ENCODE measurements around the gene FBXW8.

FBXW8 gene

GRCh38 chr12:116891019-116891418, 19.7 kb upstream of the FBXW8 start:
- H3K27me3 ChIP-seq (ENCODE audit: control insufficient read depth in 1 of 2, insufficient read depth in 2 of 2, low read length in 2 of 2): no peaks in the 10 kb centered on the region
- no peak overlapping the region for H3K9ac ChIP-seq (ENCODE audit: low read length)
- no peaks in the 10 kb centered on the region for H3K4me1 ChIP-seq (ENCODE audit: insufficient read depth, low read length)
- H3K9me3 ChIP-seq (ENCODE audit: low read length): no peaks in the 10 kb centered on the region
- no peaks in the 10 kb centered on the region for H3K36me3 ChIP-seq (ENCODE audit: insufficient read depth, low read length)
- H3K4me3 ChIP-seq (ENCODE audit: low read depth in 1 of 2, low read length in 2 of 2): no peak overlapping the region
- H3K27ac ChIP-seq (ENCODE audit: low read depth, low read length): no peak overlapping the region

GRCh38 chr12:116892349-116893140, 18.2 kb upstream of the FBXW8 start:
- H3K27ac ChIP-seq (ENCODE audit: low read depth, low read length): no peak overlapping the region
- no peaks in the 10 kb centered on the region for H3K36me3 ChIP-seq (ENCODE audit: insufficient read depth, low read length)
- no peaks in the 10 kb centered on the region for H3K27me3 ChIP-seq (ENCODE audit: control insufficient read depth in 1 of 2, insufficient read depth in 2 of 2, low read length in 2 of 2)
- no peaks in the 10 kb centered on the region for H3K9me3 ChIP-seq (ENCODE audit: low read length)
- H3K4me3 ChIP-seq (ENCODE audit: low read depth in 1 of 2, low read length in 2 of 2): no peak overlapping the region
- no peaks in the 10 kb centered on the region for H3K4me1 ChIP-seq (ENCODE audit: insufficient read depth, low read length)
- H3K9ac ChIP-seq (ENCODE audit: low read length): no peak overlapping the region

- no peak overlapping the region for H3K4me3 ChIP-seq (ENCODE audit: low read depth in 1 of 2, low read length in 2 of 2)
- H3K36me3 ChIP-seq (ENCODE audit: insufficient read depth, low read length): no peaks in the 10 kb centered on the region
- H3K27me3 ChIP-seq (ENCODE audit: control insufficient read depth in 1 of 2, insufficient read depth in 2 of 2, low read length in 2 of 2): no peaks in the 10 kb centered on the region
- no peak overlapping the region for H3K9ac ChIP-seq (ENCODE audit: low read length)
- no peaks in the 10 kb centered on the region for H3K9me3 ChIP-seq (ENCODE audit: low read length)
- no peak overlapping the region for H3K27ac ChIP-seq (ENCODE audit: low read depth, low read length)
- H3K4me1 ChIP-seq (ENCODE audit: insufficient read depth, low read length): no peaks in the 10 kb centered on the region
Observed at GRCh38 chr12:116894913-116895312, 15.8 kb upstream of the FBXW8 start.

GRCh38 chr12:116896411-116896924, 14.3 kb upstream of the FBXW8 start:
- Histone ChIP-seq H3K4me3 (ENCODE audit: low read depth in 1 of 2, low read length in 2 of 2) (no peak overlapping the region), H3K9ac (ENCODE audit: low read length) (no peak overlapping the region), H3K4me1 (ENCODE audit: insufficient read depth, low read length) (no peaks in the 10 kb centered on the region), H3K9me3 (ENCODE audit: low read length) (no peaks in the 10 kb centered on the region), H3K27me3 (ENCODE audit: control insufficient read depth in 1 of 2, insufficient read depth in 2 of 2, low read length in 2 of 2) (peaks cover 0 to 4% of the 10 kb centered on the region in 2 donors), H3K27ac (ENCODE audit: low read depth, low read length) (no peak overlapping the region), H3K36me3 (ENCODE audit: insufficient read depth, low read length) (no peaks in the 10 kb centered on the region)

GRCh38 chr12:116897476-116897875, 13.3 kb upstream of the FBXW8 start:
- H3K27ac ChIP-seq (ENCODE audit: low read depth, low read length): no peak overlapping the region
- no peaks in the 10 kb centered on the region for H3K36me3 ChIP-seq (ENCODE audit: insufficient read depth, low read length)
- H3K4me1 ChIP-seq (ENCODE audit: insufficient read depth, low read length): no peaks in the 10 kb centered on the region
- H3K9me3 ChIP-seq (ENCODE audit: low read length): no peaks in the 10 kb centered on the region
- no peak overlapping the region for H3K4me3 ChIP-seq (ENCODE audit: low read depth in 1 of 2, low read length in 2 of 2)
- H3K27me3 ChIP-seq (ENCODE audit: control insufficient read depth in 1 of 2, insufficient read depth in 2 of 2, low read length in 2 of 2): peaks cover 0 to 4% of the 10 kb centered on the region in 2 donors
- H3K9ac ChIP-seq (ENCODE audit: low read length): no peak overlapping the region

GRCh38 chr12:116898669-116899068, 12.1 kb upstream of the FBXW8 start:
- Histone ChIP-seq H3K4me3 (ENCODE audit: low read depth in 1 of 2, low read length in 2 of 2) (no peak overlapping the region), H3K27me3 (ENCODE audit: control insufficient read depth in 1 of 2, insufficient read depth in 2 of 2, low read length in 2 of 2) (peaks cover 0 to 4% of the 10 kb centered on the region in 2 donors), H3K27ac (ENCODE audit: low read depth, low read length) (no peak overlapping the region), H3K9me3 (ENCODE audit: low read length) (no peaks in the 10 kb centered on the region), H3K9ac (ENCODE audit: low read length) (no peak overlapping the region), H3K4me1 (ENCODE audit: insufficient read depth, low read length) (no peaks in the 10 kb centered on the region), H3K36me3 (ENCODE audit: insufficient read depth, low read length) (no peaks in the 10 kb centered on the region)

- no peaks in the 10 kb centered on the region for H3K36me3 ChIP-seq (ENCODE audit: insufficient read depth, low read length)
- no peak overlapping the region for H3K9ac ChIP-seq (ENCODE audit: low read length)
- H3K4me3 ChIP-seq (ENCODE audit: low read depth in 1 of 2, low read length in 2 of 2): no peak overlapping the region
- no peaks in the 10 kb centered on the region for H3K9me3 ChIP-seq (ENCODE audit: low read length)
- no peaks in the 10 kb centered on the region for H3K4me1 ChIP-seq (ENCODE audit: insufficient read depth, low read length)
- no peak overlapping the region for H3K27ac ChIP-seq (ENCODE audit: low read depth, low read length)
- peaks cover 0 to 4% of the 10 kb centered on the region in 2 donors for H3K27me3 ChIP-seq (ENCODE audit: control insufficient read depth in 1 of 2, insufficient read depth in 2 of 2, low read length in 2 of 2)
Observed at GRCh38 chr12:116901612-116902011, 9.1 kb upstream of the FBXW8 start.

- no peak overlapping the region for H3K4me3 ChIP-seq (ENCODE audit: low read depth in 1 of 2, low read length in 2 of 2)
- H3K27ac ChIP-seq (ENCODE audit: low read depth, low read length): no peak overlapping the region
- H3K4me1 ChIP-seq (ENCODE audit: insufficient read depth, low read length): no peaks in the 10 kb centered on the region
- H3K36me3 ChIP-seq (ENCODE audit: insufficient read depth, low read length): no peaks in the 10 kb centered on the region
- no peaks in the 10 kb centered on the region for H3K9me3 ChIP-seq (ENCODE audit: low read length)
- H3K9ac ChIP-seq (ENCODE audit: low read length): no peak overlapping the region
- H3K27me3 ChIP-seq (ENCODE audit: control insufficient read depth in 1 of 2, insufficient read depth in 2 of 2, low read length in 2 of 2): peaks cover 0 to 4% of the 10 kb centered on the region in 2 donors
Observed at GRCh38 chr12:116903818-116904217, 6.9 kb upstream of the FBXW8 start.

- no peaks in the 10 kb centered on the region for H3K27me3 ChIP-seq (ENCODE audit: control insufficient read depth in 1 of 2, insufficient read depth in 2 of 2, low read length in 2 of 2)
- no peak overlapping the region for H3K27ac ChIP-seq (ENCODE audit: low read depth, low read length)
- H3K9ac ChIP-seq (ENCODE audit: low read length): no peak overlapping the region
- no peaks in the 10 kb centered on the region for H3K36me3 ChIP-seq (ENCODE audit: insufficient read depth, low read length)
- H3K4me3 ChIP-seq (ENCODE audit: low read depth in 1 of 2, low read length in 2 of 2): no peak overlapping the region
- H3K4me1 ChIP-seq (ENCODE audit: insufficient read depth, low read length): no peaks in the 10 kb centered on the region
- no peaks in the 10 kb centered on the region for H3K9me3 ChIP-seq (ENCODE audit: low read length)
Observed at GRCh38 chr12:116906285-116906684, 4.5 kb upstream of the FBXW8 start.

- Histone ChIP-seq H3K27me3 (ENCODE audit: control insufficient read depth in 1 of 2, insufficient read depth in 2 of 2, low read length in 2 of 2) (no peaks in the 10 kb centered on the region), H3K9ac (ENCODE audit: low read length) (no peak overlapping the region), H3K4me3 (ENCODE audit: low read depth in 1 of 2, low read length in 2 of 2) (peak overlapping the region in 1 of 2 donors; percentile 82), H3K36me3 (ENCODE audit: insufficient read depth, low read length) (no peaks in the 10 kb centered on the region), H3K27ac (ENCODE audit: low read depth, low read length) (no peak overlapping the region), H3K9me3 (ENCODE audit: low read length) (no peaks in the 10 kb centered on the region), H3K4me1 (ENCODE audit: insufficient read depth, low read length) (no peaks in the 10 kb centered on the region)
Observed at GRCh38 chr12:116910280-116910644, 488 bp upstream of the FBXW8 start.

GRCh38 chr12:116915326-116915725, 4.6 kb downstream of the FBXW8 start:
- Histone ChIP-seq H3K9ac (ENCODE audit: low read length) (no peak overlapping the region), H3K9me3 (ENCODE audit: low read length) (no peaks in the 10 kb centered on the region), H3K4me3 (ENCODE audit: low read depth in 1 of 2, low read length in 2 of 2) (no peak overlapping the region), H3K27ac (ENCODE audit: low read depth, low read length) (no peak overlapping the region), H3K4me1 (ENCODE audit: insufficient read depth, low read length) (no peaks in the 10 kb centered on the region), H3K36me3 (ENCODE audit: insufficient read depth, low read length) (no peaks in the 10 kb centered on the region), H3K27me3 (ENCODE audit: control insufficient read depth in 1 of 2, insufficient read depth in 2 of 2, low read length in 2 of 2) (no peaks in the 10 kb centered on the region)

- Histone ChIP-seq H3K4me1 (ENCODE audit: insufficient read depth, low read length) (no peaks in the 10 kb centered on the region), H3K9me3 (ENCODE audit: low read length) (no peaks in the 10 kb centered on the region), H3K4me3 (ENCODE audit: low read depth in 1 of 2, low read length in 2 of 2) (no peak overlapping the region), H3K27me3 (ENCODE audit: control insufficient read depth in 1 of 2, insufficient read depth in 2 of 2, low read length in 2 of 2) (no peaks in the 10 kb centered on the region), H3K9ac (ENCODE audit: low read length) (no peak overlapping the region), H3K36me3 (ENCODE audit: insufficient read depth, low read length) (no peaks in the 10 kb centered on the region), H3K27ac (ENCODE audit: low read depth, low read length) (no peak overlapping the region)
Observed at GRCh38 chr12:116916122-116916521, 5.4 kb downstream of the FBXW8 start.

Data from muscle layer of colon (tissue), 2 donors.